CD4-positive, CD25-positive, alpha-beta regulatory T cell (primary cell): Measurements from ENCODE around the gene TMA7. TPM values are rescaled to one million over a fixed set of nuclear protein-coding genes. Genes with fewer than 3 reads are reported as not detected.
"Not testable (repeated sequence)": the region's sequence is repeated elsewhere in the genome, so short reads cannot be mapped to it uniquely, and the experiment has no call there.

ENCODE experiments used
- ATAC-seq, 2 donors: fragments of 150-1000 bp; cut with Tn5 transposase; one replicate each; pipeline ENCODE4 v1.10.0; 2021; ENCODE audit warnings: low read depth in 2 of 2, moderate number of reproducible peaks in 2 of 2, moderate library complexity in 1 of 2
- DNase-seq, 3 donors: peaks; one replicate each; pipeline versions ENCODE4 v3.0.0 to v3.0.0-alpha.2; 2012 to 2022; ENCODE audit warnings: mixed read lengths in 1 of 3
- H3K27ac ChIP-seq: one replicate; pipeline ENCODE4 v1.7.0; 2013; ENCODE audit warnings: mild to moderate bottlenecking, low read length; ENCODE audit not compliant: insufficient read depth, poor library complexity, severe bottlenecking
- H3K27me3 ChIP-seq: one replicate; pipeline ENCODE4 v1.7.0; 2013; ENCODE audit warnings: low read length; ENCODE audit not compliant: control insufficient read depth, insufficient read depth
- H3K36me3 ChIP-seq: one replicate; pipeline ENCODE4 v1.7.0; 2013; ENCODE audit warnings: mild to moderate bottlenecking, low read length, moderate library complexity; ENCODE audit not compliant: control insufficient read depth, insufficient read depth
- H3K4me1 ChIP-seq: 2 replicates; pipeline ENCODE4 v1.7.0; 2013; ENCODE audit warnings: mild to moderate bottlenecking, low read length; ENCODE audit not compliant: insufficient read depth, control insufficient read depth, poor library complexity, severe bottlenecking
- H3K4me3 ChIP-seq: one replicate; pipeline ENCODE4 v1.7.0; 2013; ENCODE audit warnings: low read depth, mild to moderate bottlenecking, low read length, moderate library complexity
- H3K9me3 ChIP-seq, 2 experiments: 1 replicate in 1 of 2; 2 replicates in 1 of 2; pipeline ENCODE4 v1.7.0; 2013; ENCODE audit warnings: low read length in 2 of 2, mild to moderate bottlenecking in 1 of 2, moderate library complexity in 1 of 2; ENCODE audit not compliant: control insufficient read depth in 2 of 2
- H3K27ac Mint-ChIP-seq, 3 donors: one replicate each; pipeline ENCODE4 v1.8.0; 2020 to 2022; ENCODE audit warnings: mild to moderate bottlenecking in 3 of 3, mixed read lengths in 3 of 3, moderate library complexity in 2 of 3
- H3K27me3 Mint-ChIP-seq: one replicate; pipeline ENCODE4 v1.8.0; 2022; ENCODE audit warnings: mild to moderate bottlenecking, mixed read lengths
- H3K36me3 Mint-ChIP-seq: one replicate; pipeline ENCODE4 v1.8.0; 2020; ENCODE audit warnings: mixed read lengths
- H3K4me1 Mint-ChIP-seq, 4 donors: one replicate each; pipeline ENCODE4 v1.8.0; 2020 to 2022; ENCODE audit warnings: mixed read lengths in 4 of 4, mild to moderate bottlenecking in 1 of 4
- H3K4me3 Mint-ChIP-seq, 4 donors: one replicate each; pipeline ENCODE4 v1.8.0; 2020 to 2022; ENCODE audit warnings: mild to moderate bottlenecking in 4 of 4, mixed read lengths in 4 of 4, moderate library complexity in 3 of 4
- H3K9me3 Mint-ChIP-seq, 7 donors: one replicate each; pipeline ENCODE4 v1.8.0; 2020 to 2022; ENCODE audit warnings: mixed read lengths in 7 of 7, mild to moderate bottlenecking in 3 of 7, moderate library complexity in 2 of 7
- polyA plus RNA-seq, 4 donors: library from polyadenylated mRNA; unstranded; fragments of 300-500 nt; fragmentation: Illumina TruSeq; gene quantifications; one replicate each; pipeline ENCODE4 v1.2.3, GENCODE V29; 2021
- total RNA-seq: library from RNA; stranded (reverse); gene quantifications from one replicate; pipeline ENCODE4 v1.2.3, GENCODE V29; 2022

The TMA7 gene
- total and polyA plus RNA-seq, 5 donors from 2014 or later: 248 to 743 (median 676) TPM

DNA sequence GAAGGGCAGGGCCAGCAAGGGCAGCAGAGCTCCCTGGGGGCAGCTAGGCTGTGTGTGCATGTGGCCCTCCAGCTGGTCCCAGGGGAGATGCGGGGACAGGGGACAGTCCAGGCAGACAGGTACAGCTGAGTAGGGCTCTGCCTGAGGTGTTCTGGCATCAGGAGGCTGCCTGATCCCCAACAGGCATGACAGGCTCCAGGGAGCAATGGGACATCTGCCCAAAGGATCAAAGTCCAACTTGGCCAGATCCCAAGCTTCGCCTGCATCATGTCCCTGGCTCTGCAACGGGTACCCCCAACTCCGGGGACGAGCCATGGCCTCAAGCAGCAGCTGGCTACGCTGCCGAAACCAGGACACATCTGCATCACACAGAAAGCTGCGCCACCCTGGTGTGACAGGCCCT lies 28.3 kb downstream of the TMA7 start:
- peaks cover 14% of the 10 kb centered on the region for H3K36me3 Mint-ChIP-seq
- H3K4me3 ChIP-seq: no peak overlapping the region

GRCh38 chr3:48469046-48469915 lies 29.2 kb downstream of the TMA7 start:
- Mint-ChIP-seq H3K36me3 (peaks cover 14% of the 10 kb centered on the region), H3K4me1 (peaks cover 5 to 77% (median 40%) of the 10 kb centered on the region in 4 donors)

More for the DNA sequence above, 28.3 kb downstream of the TMA7 start:
- H3K27ac Mint-ChIP-seq: peak overlapping the region; percentile 52 to 90 (median 88)
- no peaks in the 10 kb centered on the region for H3K27me3 Mint-ChIP-seq
- no peaks in the 10 kb centered on the region for H3K9me3 Mint-ChIP-seq
- Histone ChIP-seq H3K9me3 (no peaks in the 10 kb centered on the region), H3K36me3 (peaks cover 30% of the 10 kb centered on the region), H3K4me1 (peaks cover 81% of the 10 kb centered on the region), H3K27me3 (no peaks in the 10 kb centered on the region), H3K27ac (peak overlapping the region; percentile 94)
- DNase-seq (no peak), ATAC-seq (no peak)
- H3K4me1 Mint-ChIP-seq: peaks cover 5 to 72% (median 36%) of the 10 kb centered on the region in 4 donors
- peak overlapping the region; percentile 90 to 98 (median 95) for H3K4me3 Mint-ChIP-seq

DNA sequence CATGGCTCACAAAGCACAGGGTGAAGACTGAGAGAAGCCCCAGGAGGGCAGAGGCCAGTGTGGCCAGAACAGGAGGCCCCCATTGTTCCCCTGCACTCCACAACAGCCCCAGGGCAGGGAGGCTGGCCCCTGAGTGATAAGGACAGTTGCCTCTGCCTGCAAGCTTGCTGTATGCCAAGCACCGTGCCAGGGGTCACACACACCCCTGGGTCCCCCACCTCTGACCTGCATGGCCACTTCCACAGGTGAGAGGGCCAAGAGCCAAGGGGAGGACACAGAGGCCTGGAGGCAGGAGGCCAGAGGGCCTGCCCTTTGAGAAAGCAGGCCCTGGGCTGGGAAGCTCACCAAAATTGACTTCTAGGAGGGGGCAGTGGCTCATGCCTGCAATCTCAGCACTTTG lies 30.2 kb downstream of the TMA7 start:
- no peaks in the 10 kb centered on the region for H3K27me3 ChIP-seq
- DNase-seq (no peak), ATAC-seq (no peak)
- Mint-ChIP-seq H3K27ac (peak overlapping the region; percentile 88 to 99 (median 98)), H3K36me3 (peaks cover 20% of the 10 kb centered on the region), H3K4me3 (peak overlapping the region; percentile 73 to 95 (median 84)), H3K9me3 (no peaks in the 10 kb centered on the region), H3K4me1 (peaks cover 5 to 82% (median 47%) of the 10 kb centered on the region in 4 donors), H3K27me3 (no peaks in the 10 kb centered on the region)
- peak overlapping the region; percentile 37 for H3K27ac ChIP-seq
- H3K36me3 ChIP-seq: peaks cover 33% of the 10 kb centered on the region
- no peaks in the 10 kb centered on the region for H3K9me3 ChIP-seq
- peak overlapping the region; percentile 21 for H3K4me3 ChIP-seq
- H3K4me1 ChIP-seq: peaks cover 90% of the 10 kb centered on the region

More at GRCh38 chr3:48469046-48469915, 29.2 kb downstream of the TMA7 start:
- H3K4me3 Mint-ChIP-seq: peak overlapping the region; percentile 73 to 95 (median 84)
- Histone ChIP-seq H3K4me3 (no peak overlapping the region), H3K4me1 (peaks cover 85% of the 10 kb centered on the region), H3K36me3 (peaks cover 30% of the 10 kb centered on the region), H3K27ac (peak overlapping the region; percentile 94), H3K9me3 (no peaks in the 10 kb centered on the region), H3K27me3 (no peaks in the 10 kb centered on the region)
- H3K9me3 Mint-ChIP-seq: no peaks in the 10 kb centered on the region
- no peak for ATAC-seq
- no peak for DNase-seq
- H3K27ac Mint-ChIP-seq: peak overlapping the region; percentile 88 to 99 (median 98)
- H3K27me3 Mint-ChIP-seq: no peaks in the 10 kb centered on the region

DNA sequence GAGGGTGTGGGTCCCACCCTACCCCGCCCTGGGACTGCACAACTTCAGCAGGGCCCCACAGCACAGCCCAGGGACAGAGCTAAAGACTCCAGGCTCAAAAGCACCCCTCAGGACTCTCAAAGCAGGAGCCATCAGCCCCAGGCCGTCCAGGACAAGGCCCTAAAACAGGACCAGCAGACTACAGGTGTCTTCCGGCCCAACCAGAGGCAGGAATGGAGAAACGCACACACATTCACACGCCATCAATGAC lies 32.5 kb downstream of the TMA7 start:
- ATAC-seq (peak; percentile 21 to 28), DNase-seq (no peak)
- Mint-ChIP-seq H3K4me1 (peaks cover 5 to 80% (median 39%) of the 10 kb centered on the region in 4 donors), H3K36me3 (peaks cover 20% of the 10 kb centered on the region), H3K27me3 (no peaks in the 10 kb centered on the region), H3K4me3 (peak overlapping the region; percentile 90 to 95 (median 94)), H3K27ac (peak overlapping the region; percentile 98), H3K9me3 (peaks cover 0 to 1% (median 0%) of the 10 kb centered on the region in 7 donors)
- Histone ChIP-seq H3K27ac (peak overlapping the region; percentile 99), H3K27me3 (no peaks in the 10 kb centered on the region), H3K4me3 (peak overlapping the region; percentile 91), H3K36me3 (peaks cover 31% of the 10 kb centered on the region), H3K4me1 (peaks cover 83% of the 10 kb centered on the region), H3K9me3 (no peaks in the 10 kb centered on the region)

- ATAC-seq (peak; percentile 87), DNase-seq (peak; percentile 91 to 99 (median 95))
- peaks cover 5 to 80% (median 36%) of the 10 kb centered on the region in 4 donors for H3K4me1 Mint-ChIP-seq
- peak overlapping the region; percentile 91 for H3K4me3 ChIP-seq
- peaks cover 83% of the 10 kb centered on the region for H3K4me1 ChIP-seq
- H3K27ac ChIP-seq: peak overlapping the region; percentile 99
- peaks cover 17% of the 10 kb centered on the region for H3K36me3 Mint-ChIP-seq
- peaks cover 26% of the 10 kb centered on the region for H3K36me3 ChIP-seq
- H3K27ac Mint-ChIP-seq: peak overlapping the region; percentile 98
- no peaks in the 10 kb centered on the region for H3K27me3 ChIP-seq
- no peaks in the 10 kb centered on the region for H3K9me3 ChIP-seq
- peak overlapping the region; percentile 90 to 95 (median 94) for H3K4me3 Mint-ChIP-seq
- no peaks in the 10 kb centered on the region for H3K27me3 Mint-ChIP-seq
- H3K9me3 Mint-ChIP-seq: peaks cover 0 to 2% (median 0%) of the 10 kb centered on the region in 7 donors
Measured at GRCh38 chr3:48472923-48473616, 33.0 kb downstream of the TMA7 start.

DNA sequence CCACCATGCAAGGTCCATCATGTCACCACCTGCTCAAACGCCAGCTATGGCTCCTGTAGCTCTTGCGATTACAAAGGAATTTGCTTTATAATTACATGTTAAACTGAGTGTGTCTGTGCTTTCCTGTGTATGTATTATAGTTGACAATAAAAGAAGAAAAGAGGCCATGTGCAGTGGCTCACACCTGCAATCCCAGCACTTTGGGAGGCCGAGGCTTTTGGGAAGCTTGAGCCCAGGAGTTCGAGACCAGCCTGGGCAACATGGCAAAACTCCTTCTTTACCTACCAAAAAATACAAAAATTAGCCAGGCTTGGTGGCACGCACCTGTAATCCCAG lies 33.5 kb downstream of the TMA7 start:
- Mint-ChIP-seq H3K4me3 (peak overlapping the region; percentile 90 to 95 (median 94)), H3K27me3 (no peaks in the 10 kb centered on the region), H3K9me3 (peaks cover 0 to 3% (median 0%) of the 10 kb centered on the region in 7 donors), H3K27ac (peak overlapping the region; percentile 98), H3K4me1 (peaks cover 5 to 80% (median 38%) of the 10 kb centered on the region in 4 donors), H3K36me3 (peaks cover 15% of the 10 kb centered on the region)
- no peak for DNase-seq
- Histone ChIP-seq H3K4me3 (peak overlapping the region; percentile 35), H3K36me3 (peaks cover 21% of the 10 kb centered on the region), H3K4me1 (peaks cover 83% of the 10 kb centered on the region), H3K27me3 (no peaks in the 10 kb centered on the region), H3K27ac (peak overlapping the region; percentile 99), H3K9me3 (no peaks in the 10 kb centered on the region)
- ATAC-seq: no peak

GRCh38 chr3:48474031-48474430 lies 34.0 kb downstream of the TMA7 start:
- peaks cover 15% of the 10 kb centered on the region for H3K36me3 Mint-ChIP-seq
- H3K4me3 Mint-ChIP-seq: peak overlapping the region in 1 of 4 donors; percentile 95
- not testable (repeated sequence) for H3K27me3 Mint-ChIP-seq, H3K4me3 ChIP-seq, ATAC-seq, H3K27me3 ChIP-seq, H3K9me3 ChIP-seq, H3K9me3 Mint-ChIP-seq, DNase-seq
- Histone ChIP-seq H3K4me1 (peaks cover 83% of the 10 kb centered on the region), H3K36me3 (peaks cover 17% of the 10 kb centered on the region), H3K27ac (peak overlapping the region; percentile 99)
- H3K4me1 Mint-ChIP-seq: peaks cover 5 to 80% (median 40%) of the 10 kb centered on the region in 4 donors
- peak overlapping the region in 1 of 3 donors; percentile 98 for H3K27ac Mint-ChIP-seq
